Endometrial microvascular endothelial cells (primary cell): ENCODE measurements around the gene GRM1. TPM values are rescaled to one million over a fixed set of nuclear protein-coding genes. Genes with fewer than 3 reads are reported as not detected.
"Not testable (repeated sequence)": the region's sequence is repeated elsewhere in the genome, so short reads cannot be mapped to it uniquely, and the experiment has no call there.

ENCODE experiments used
- in situ Hi-C: cut with HindIII; loops from 2 replicates; pipeline ENCODE4 v1.10.0; 2017; ENCODE audit warnings: low sequenced_read_pairs, low pct_unique_long_range_greater_than_20kb; ENCODE audit errors: inconsistent ontology term
- total RNA-seq: library from RNA; depleted of rRNA; stranded (reverse); fragments of >200 nt; gene quantifications from one replicate; pipeline ENCODE4 v1.2.3, GENCODE V29; 2015; ENCODE audit errors: inconsistent ontology term

The GRM1 gene
- total RNA-seq, 1 donor from 2014 or later, result not detected

DNA sequence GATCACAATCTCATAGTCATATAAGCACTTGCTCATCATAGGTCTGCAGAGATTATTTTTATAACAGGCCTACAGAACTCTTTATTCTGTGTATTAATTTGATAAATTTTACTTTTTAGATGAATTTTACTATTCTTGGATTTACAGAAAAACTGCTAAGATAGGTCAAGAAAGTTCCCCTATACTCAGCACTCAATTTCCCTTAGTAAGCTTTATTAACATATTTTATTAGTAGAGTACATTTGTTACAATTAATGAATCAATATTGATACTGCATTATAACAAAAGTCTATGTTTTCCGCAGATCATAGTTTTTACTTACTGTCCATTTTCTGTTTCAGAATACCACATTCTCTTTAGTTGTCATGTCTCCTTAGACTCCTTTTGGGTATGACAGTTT is 148.9 kb downstream of the GRM1 start:
- in situ Hi-C loops, result no loop called here

DNA sequence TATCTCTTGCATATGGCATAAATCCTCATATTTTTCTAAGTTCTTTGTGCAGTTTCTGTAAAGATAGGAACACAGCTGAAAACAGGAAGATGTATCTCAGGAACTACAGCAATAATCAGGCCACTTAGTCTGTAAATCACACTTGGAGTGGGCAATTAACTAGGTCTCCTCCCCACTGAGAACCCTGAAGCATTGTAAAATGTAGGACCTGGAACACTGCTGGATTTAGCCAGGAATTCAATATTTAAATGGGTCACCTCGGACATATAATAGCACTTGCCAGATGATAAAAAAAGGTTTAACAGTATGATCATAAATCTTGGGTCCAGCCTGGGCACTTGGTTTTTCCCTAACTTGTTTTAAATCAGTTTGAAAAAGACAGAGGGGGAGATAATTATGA is 155.0 kb downstream of the GRM1 start:
- in situ Hi-C loops, result no loop called here

DNA sequence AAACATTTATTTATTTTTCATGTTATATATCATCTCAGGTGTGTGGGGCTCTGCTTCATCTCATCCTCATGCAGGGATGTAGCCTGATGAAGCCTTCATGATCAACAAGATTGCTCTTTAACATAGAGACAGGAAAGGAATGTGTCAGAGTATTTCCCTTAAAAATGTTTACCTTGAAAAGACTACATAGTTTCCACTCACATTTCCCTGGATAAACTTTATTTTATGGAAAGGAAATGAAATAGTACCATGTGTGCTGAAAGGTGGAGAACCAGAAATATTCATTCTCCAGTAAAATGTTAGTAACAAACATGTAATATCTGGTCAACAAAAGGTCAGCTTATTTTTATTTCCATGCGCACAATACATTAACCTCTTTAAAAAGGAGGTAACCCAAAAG is 155.8 kb downstream of the GRM1 start:
- in situ Hi-C loops, result no loop called here

DNA sequence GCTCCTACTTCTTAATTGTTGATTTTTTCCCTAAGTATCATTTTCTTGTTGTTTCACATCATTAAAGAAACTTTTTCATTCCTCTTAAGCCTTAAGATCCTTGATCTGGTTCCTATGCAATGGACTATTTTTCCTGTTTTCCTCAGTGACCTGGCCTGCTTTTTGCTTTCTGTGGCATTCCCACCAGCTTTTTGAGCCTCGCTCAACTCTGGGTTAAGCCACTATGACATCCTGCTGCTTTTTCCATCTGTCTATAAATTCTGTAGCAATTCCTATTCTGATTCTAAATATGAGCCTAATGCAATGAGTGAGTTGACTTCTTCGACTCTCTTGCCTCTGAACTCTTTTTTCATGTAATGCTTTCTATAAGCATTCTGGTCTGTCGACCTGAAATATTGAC is 160.3 kb downstream of the GRM1 start:
- in situ Hi-C loops, result no loop called here

DNA sequence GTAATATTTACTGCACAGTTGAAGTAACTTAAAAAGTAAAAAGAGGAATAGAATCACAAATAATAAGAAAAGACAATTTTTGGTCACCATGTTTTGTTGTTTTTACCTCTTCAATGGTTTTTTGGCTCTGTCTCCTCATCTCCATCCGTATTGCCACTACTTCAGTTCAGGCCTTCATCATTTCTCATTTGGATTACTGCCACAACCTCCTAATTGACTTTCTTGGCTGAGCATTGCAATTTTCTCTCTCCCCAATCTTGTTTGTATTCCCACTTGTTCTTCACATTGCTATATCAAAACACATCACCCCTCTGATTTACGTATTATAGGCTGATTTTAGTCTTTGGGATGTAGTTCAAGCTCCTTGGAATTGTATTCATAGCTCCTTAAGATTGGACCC is 161.7 kb downstream of the GRM1 start:
- in situ Hi-C loops, result no loop called here

DNA sequence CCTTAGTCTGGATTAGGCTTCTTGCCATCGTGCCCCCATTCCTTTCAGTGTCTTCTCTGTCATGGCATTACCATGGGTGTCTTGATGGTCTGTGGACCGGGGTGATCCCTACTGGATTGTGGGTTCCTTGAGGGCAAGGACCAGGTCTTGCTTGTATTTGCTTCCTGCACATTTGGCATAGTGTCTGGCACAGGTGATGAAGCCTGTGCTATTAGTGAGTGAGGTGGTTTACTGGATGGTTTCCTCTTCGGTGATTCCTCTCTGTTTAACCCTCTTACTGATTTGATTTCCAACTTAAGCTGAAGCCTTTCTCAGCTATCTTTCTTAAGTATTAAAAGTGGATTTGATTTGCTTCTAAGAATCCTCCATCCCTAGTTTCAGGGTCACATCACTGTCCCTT is 162.3 kb downstream of the GRM1 start:
- in situ Hi-C loops, result no loop called here

DNA sequence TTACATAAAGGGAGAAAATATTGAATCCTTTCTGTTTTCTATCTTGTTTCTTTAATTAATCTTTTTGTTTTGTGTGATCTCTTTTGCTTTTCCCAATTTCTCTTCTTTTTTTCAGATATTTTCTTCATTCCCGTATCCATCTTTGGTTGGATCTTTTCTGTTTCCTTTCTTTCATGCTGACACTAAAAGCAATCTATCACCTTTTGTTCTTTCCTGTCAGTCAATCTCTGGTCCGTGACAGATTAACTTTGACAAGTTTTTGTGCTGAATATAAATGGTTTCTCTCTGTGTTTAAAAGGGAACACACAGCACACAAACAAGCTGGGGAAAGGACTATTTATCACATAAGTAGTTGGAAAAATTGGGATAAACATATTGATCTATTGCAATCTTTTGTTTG is 162.8 kb downstream of the GRM1 start:
- in situ Hi-C loops, result no loop called here

DNA sequence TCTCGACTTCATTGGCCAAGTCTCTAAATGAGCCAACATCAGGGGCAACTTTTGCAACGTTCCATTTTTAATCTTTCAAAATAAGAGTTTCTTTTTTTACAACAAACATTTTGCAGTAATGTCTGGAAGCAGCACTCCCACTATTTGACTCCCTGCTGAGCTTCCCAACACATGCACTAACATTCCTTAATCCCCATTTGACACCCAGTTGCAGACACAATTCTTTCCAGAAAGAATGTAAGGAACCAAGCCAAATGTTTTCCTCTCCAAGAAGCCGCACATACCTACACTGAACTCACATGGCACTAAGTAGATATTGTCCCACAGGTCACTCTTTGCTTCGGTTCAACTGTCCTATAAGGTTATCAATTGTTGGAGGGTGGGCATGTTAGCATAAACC is 165.6 kb downstream of the GRM1 start:
- in situ Hi-C loops, result no loop called here

DNA sequence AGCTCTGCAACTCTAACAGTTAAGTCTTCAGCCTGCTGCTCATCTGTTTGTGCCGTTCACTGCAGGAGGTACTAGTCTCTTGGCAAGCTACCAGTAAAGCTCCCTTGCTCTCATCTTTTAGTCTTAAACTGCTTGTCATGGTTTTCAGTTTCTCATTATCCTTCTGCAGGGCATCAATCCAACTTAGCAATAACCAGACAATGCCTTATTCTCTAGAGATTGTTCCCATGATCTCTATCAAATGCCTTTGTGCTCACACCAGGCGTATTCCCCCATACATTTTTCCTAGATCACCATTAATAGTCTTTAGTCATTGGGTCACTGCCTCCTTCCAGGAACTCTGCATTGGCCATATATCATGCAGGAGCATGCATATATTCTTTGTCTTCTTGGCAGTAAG is 171.3 kb downstream of the GRM1 start:
- in situ Hi-C loops, result no loop called here

DNA sequence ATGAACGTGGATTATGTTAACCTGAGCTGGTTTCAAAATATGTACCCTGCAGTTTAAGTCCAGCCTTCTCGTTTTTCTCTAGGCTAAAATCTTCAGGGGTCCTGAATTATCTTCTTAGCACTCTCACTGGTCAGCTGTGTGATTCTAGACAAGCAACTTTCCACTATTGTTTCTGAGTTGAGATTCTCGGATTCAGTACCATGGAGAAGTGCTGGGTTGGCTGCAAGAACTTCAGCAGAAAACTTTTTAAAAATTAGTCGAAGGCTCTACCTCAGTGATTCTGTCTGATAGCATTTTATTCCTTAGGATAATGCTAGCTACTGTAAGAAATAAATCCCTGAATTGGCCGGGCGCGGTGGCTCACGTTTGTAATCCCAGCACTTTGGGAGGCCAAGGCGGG is 173.7 kb downstream of the GRM1 start:
- in situ Hi-C loops, result no loop called here

DNA sequence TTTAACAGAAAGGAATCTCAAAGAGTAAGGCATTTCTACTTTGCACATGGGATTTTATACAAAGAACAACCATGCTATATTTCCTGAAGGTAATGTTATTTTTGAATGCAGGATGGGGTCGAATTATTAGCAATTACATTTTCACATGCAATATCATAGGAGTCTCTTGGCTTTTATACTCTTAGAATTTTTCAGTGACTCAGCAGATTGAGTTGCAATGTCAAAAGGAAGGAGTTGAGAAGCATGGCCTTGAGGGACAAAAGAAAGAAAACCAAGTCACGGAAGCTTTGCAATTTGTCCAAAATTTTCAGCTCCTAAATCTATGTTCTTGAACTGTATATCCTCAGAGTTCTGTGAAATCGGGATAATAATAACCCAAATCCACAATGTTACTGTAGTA is 181.1 kb downstream of the GRM1 start:
- in situ Hi-C loops, result no loop called here

DNA sequence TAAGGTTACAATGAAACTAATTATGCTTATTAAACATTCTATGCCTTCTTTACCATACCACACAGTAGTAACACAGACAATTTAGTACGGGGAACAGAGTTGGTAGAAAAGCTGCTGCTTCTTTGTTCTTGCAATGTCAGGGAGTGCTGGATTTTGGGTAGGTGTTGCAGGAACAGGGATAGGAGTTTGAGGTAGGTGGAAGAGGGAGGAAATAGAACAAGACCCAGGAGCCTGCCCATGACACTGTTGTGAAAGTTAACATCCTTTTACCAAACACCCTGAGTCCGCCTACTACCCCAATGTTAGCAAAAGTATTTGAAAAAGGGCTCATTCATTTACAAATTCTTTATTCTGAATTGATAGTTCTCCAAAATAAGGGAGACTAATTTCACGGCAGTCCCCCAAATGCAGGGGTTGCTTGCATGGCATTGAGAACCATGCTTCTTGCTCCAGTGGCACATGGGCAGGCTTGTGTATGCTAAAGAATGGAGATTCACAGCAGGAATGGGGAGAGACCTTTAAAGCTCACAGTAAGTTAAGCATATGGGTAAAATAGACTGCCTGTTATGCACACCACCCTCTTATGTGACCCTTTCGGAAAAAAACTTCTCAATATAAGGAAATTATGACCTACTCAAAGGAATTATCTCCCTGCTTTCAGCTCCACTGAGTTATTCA is 181.7 kb downstream of the GRM1 start:
- in situ Hi-C loops, result no loop called here

DNA sequence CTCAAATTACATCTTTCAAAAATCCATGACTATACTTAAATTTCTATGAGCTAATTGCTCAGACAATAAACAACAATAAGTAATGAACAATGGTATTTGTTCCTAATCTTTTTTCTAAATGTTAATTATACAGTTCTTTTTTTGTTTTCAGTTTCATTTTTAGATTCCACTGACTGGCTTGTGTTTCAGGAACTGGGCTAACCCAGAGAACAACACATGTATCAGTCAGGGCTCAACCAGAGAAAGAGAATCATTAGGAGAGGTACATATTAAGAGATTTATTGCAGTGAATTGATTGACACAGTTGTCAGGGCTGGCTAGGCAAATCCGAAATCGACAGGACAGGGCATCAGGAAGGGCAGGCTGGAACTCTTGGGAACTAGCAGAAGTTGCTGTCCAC is 182.8 kb downstream of the GRM1 start:
- in situ Hi-C loops, result no loop called here

DNA sequence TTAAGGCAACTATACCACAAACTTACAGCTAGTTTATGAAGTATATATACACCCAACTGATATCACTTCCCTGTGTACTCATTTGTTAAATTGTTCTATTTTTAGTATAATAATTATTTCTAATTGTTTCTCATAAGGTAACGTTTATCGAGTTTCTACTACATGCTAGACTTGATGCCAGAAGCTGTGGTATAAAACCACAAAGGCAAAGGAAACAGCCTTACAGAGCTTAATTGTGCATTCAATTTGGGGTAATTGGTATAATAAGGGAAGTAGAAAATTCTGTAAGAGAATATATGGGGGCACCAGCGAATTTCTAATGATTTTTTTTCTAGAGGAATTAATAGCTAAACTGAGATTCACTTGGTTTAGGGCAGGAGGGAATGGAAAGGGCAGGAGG is 183.9 kb downstream of the GRM1 start:
- in situ Hi-C loops, result no loop called here

DNA sequence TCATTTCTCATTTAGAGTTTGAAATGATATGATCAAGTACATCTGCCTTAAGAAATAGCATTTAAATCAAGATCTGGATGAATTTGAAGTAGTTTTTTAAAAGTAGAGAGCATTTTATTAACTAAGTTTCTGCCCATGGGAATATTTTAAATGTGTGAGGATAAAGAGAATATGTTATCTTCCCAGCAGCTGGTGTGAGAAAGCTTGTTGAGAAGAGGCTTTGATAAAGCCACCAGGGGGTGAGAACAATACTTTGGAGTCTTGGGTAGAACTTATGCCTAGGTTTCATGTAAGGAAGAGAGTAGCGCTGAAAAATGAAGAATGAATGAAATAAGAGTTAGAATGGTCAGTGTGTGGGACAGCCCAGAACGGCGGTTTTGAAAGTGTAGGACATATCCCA is 190.2 kb downstream of the GRM1 start:
- in situ Hi-C loops, result no loop called here

DNA sequence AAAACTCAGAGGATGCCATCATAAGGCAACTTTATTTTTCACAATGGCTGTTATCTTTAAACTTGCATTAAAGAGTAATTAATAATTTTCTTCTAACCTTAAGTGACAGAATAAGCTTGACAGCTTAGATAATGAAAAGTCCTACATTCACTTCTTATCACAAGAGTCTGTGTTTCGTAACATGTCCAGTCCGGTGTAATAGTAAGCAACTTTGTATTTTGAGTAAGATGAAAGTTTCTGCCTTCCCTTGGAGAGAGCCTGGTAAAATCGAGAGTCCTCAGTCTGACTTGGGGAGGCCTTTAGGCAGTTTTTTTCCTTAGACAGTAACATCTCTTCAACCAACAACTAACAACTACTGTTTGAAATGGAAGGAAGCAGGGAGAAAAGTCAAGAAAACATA is 195.6 kb downstream of the GRM1 start:
- in situ Hi-C loops, result no loop called here

DNA sequence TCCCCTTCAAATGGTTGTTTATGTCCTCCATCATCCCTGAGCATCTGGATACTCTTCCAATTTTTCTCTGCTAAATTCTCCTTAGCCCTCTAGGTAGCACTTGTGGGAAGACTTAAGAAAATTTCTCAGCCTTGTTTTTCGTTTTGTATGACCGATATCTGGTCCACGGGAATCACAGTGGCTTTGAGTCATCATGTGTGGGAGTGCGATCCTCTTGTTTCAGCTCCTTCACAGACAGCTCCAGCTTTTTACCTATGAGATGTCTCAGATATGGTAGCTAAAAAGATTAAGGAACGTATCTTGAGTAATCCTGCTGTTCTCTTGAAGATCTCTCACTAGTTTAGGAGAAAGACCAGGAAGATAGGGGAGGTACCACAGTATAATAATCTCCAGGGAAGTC is 196.1 kb downstream of the GRM1 start:
- in situ Hi-C loops, result no loop called here

DNA sequence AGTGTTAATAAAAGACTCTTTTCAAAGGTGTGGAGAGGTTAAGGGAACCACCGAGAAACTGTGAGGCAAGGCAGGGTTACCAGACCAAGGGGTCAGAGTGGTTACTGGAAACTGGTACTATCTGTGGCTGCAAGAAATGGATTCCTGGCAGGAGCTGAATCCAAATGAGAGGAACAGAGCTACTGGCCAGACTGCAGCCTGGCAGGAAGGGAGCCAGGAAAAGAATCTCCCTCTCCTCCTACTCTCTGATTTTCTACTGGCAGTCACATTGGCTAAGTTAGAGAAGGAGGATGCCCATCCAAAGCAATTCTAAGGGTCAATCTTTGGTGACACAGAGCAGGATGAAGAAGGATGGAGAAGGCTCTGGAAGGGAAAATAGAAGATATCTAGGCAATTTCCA is 211.5 kb downstream of the GRM1 start:
- in situ Hi-C loops, result no loop called here

DNA sequence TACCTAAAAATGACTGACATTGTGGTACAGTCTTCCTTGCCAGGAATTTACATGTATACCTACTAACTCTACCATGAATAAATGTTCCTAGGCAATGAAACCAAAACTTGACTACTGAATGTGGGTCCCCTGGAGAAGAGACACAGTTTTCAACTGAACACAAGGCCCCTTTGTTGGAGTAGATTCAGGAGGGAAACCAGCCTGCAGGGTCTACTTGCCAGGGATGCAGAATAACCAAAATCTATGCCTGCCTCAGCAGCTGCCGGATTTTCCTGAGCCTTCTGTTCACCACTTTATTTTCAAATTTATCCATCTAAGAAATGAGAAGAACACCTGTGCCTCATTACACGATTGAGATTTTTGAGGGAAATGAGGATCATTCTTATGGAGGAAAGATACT is 211.9 kb downstream of the GRM1 start:
- in situ Hi-C loops, result no loop called here

DNA sequence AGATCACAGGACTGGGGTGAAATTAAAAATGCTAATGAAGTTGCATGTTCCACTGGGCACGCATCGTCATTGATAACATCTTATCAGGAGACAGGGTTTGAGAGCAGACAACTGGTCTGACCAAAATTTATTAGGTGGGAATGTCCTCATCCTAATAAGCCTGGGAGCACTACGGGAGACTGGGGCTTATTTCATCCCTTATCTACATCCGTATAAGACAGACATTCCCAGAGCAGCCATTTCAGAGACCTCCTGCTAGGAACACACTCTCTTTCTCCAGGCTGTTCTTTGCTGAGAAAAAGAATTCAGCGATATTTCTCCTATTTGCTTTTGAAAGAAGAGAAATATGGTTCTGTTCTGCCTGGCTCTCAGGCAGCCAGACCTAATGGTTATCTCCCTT is 214.8 kb downstream of the GRM1 start:
- in situ Hi-C loops, result not testable (repeated sequence)

DNA sequence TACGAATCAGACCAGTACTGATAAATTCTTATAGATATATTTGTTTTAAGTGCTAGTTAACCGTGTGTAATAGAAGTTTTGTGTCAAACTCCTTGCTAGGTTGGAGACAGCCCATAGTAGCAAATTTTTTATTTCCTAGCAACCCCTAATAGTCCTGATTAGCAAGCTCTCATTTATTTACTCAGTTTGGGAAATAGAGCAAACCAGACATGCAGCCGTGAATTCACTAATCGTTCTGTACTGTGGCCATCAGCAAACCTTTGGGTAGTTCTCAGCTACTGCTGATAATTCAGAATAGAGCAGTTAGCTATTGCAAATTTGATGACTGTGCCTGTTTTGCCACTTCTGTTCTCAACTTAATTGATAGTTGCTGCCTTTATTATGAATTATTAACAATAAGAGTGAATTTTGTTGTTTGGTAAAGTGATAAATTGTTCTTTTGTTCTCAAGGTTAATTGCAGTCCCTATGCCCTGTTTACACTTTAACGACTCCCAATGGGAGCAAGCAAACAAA is 215.8 kb downstream of the GRM1 start:
- in situ Hi-C loops, result no loop called here
